Tibial nerve (tissue), 4 donors: Measurements from ENCODE around the gene CDH20. TPM values are rescaled to one million over a fixed set of nuclear protein-coding genes. Genes with fewer than 3 reads are reported as not detected.

ENCODE experiments used
- DNase-seq, 2 donors: peaks; one replicate each; pipeline ENCODE4 v3.0.0-alpha.2; 2019; ENCODE audit warnings: low spot score in 2 of 2
- H3K27ac ChIP-seq, 4 donors: fragments of 200-600 bp; sonication (generic) in 3 of 4; one replicate each; pipeline ENCODE4 v1.5.1; 2017 to 2019; ENCODE audit warnings: mild to moderate bottlenecking in 1 of 4
- H3K27me3 ChIP-seq, 2 donors: fragments of 200-600 bp; sonication (generic) in 1 of 2; one replicate each; pipeline versions ENCODE4 v1.5.1 to v1.6.0; 2017 to 2019
- H3K36me3 ChIP-seq, 3 donors: fragments of 200-600 bp; sonication (generic); one replicate each; pipeline ENCODE4 v1.5.1; 2018 to 2019
- H3K4me1 ChIP-seq, 4 donors: fragments of 200-600 bp; sonication (generic) in 3 of 4; one replicate each; pipeline ENCODE4 v1.5.1; 2017 to 2019
- H3K4me3 ChIP-seq, 4 donors: fragments of 200-600 bp; sonication (generic) in 3 of 4; one replicate each; pipeline ENCODE4 v1.5.1; 2017 to 2019; ENCODE audit warnings: mild to moderate bottlenecking in 1 of 4, moderate library complexity in 1 of 4
- H3K9me3 ChIP-seq, 4 donors: fragments of 200-600 bp; sonication (generic) in 3 of 4; one replicate each; pipeline ENCODE4 v1.5.1; 2017 to 2019
- CTCF ChIP-seq, 5 experiments: fragments of 200-600 bp in 3 of 5; fragments of 450-650 bp in 2 of 5; sonication (generic) in 3 of 5; IDR thresholded peaks; one replicate each; pipeline ENCODE4 v1.5.1; 2016 to 2019; ENCODE audit warnings: antibody characterized with exemption in 5 of 5, mild to moderate bottlenecking in 3 of 5, moderate library complexity in 2 of 5
- EP300 ChIP-seq, 2 donors: sonication (generic); formaldehyde crosslinking; IDR thresholded peaks; one replicate each; pipeline ENCODE4 v1.6.1; 2017; ENCODE audit warnings: antibody characterized with exemption in 2 of 2, mild to moderate bottlenecking in 1 of 2
- POLR2A ChIP-seq, 2 donors: fragments of 450-650 bp; IDR thresholded peaks; one replicate each; pipeline ENCODE4 v1.6.1; 2017; ENCODE audit warnings: antibody characterized with exemption in 2 of 2, mild to moderate bottlenecking in 2 of 2, moderate library complexity in 2 of 2
- WGBS, 2 donors: methylation state at CpG; one replicate each; pipeline ENCODE4 v1.1.5; 2018; 5-methylcytosine and 5-hydroxymethylcytosine counted together
- total RNA-seq, 4 donors: library from RNA; depleted of rRNA; stranded (reverse); fragments of >200 nt; gene quantifications; one replicate each; pipeline ENCODE4 v1.1.0, GENCODE V29; 2016

The CDH20 gene
- total RNA-seq, 4 donors from 2014 or later: 0.39 to 1.0 (median 0.90) TPM; not detected in 1

- WGBS, 2 donors: 78 to 82% methylated on average over 2 of the region's 2 CpGs
- DNase-seq: no peak
- H3K27ac ChIP-seq: no peak overlapping the region
Measured at GRCh38 chr18:61371111-61371510, 37.9 kb downstream of the CDH20 start.

DNA sequence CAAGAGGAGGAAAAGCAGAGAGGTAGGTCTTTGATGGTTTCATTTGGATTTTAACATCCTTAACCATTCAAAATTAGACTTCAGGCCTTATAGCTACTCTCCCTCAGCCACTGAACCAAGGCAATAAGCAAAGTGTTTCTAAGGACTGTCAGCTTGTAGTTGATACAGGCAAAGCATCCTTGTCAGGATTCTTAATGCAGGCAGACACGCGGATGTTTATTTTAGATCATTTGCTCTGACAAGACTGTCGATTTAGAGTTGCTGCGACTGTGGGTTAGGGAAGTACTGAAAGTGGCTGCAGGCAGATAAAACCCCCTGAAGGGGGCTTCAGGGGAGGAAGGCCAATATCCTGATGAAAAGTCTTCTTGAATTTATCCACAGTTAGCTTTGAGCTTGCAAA is 46.6 kb downstream of the CDH20 start:
- H3K4me1 ChIP-seq: no peaks in the 10 kb centered on the region
- H3K36me3 ChIP-seq: no peaks in the 10 kb centered on the region
- TF ChIP-seq CTCF (IDR thresholded peaks at IDR 0.05) (no peak), EP300 (IDR thresholded peaks at IDR 0.05) (no peak), POLR2A (IDR thresholded peaks at IDR 0.05) (no peak)
- DNase-seq: no peak
- H3K9me3 ChIP-seq: no peaks in the 10 kb centered on the region
- no peak overlapping the region for H3K4me3 ChIP-seq
- no peak overlapping the region for H3K27ac ChIP-seq
- 65 to 67% methylated on average over 4 of the region's 4 CpGs for WGBS, 2 donors
- H3K27me3 ChIP-seq: no peaks in the 10 kb centered on the region

More at GRCh38 chr18:61371111-61371510, 37.9 kb downstream of the CDH20 start:
- H3K36me3 ChIP-seq: no peaks in the 10 kb centered on the region
- TF ChIP-seq EP300 (IDR thresholded peaks at IDR 0.05) (no peak), POLR2A (IDR thresholded peaks at IDR 0.05) (no peak), CTCF (IDR thresholded peaks at IDR 0.05) (no peak)
- no peak overlapping the region for H3K4me3 ChIP-seq
- H3K9me3 ChIP-seq: no peaks in the 10 kb centered on the region
- H3K27me3 ChIP-seq: no peaks in the 10 kb centered on the region
- H3K4me1 ChIP-seq: no peaks in the 10 kb centered on the region

- 75 to 85% methylated on average over 2 of the region's 2 CpGs for WGBS, 2 donors
- no peak for DNase-seq
Measured at GRCh38 chr18:61388010-61388409, 54.8 kb downstream of the CDH20 start.

GRCh38 chr18:61394983-61395382 is 61.8 kb downstream of the CDH20 start:
- Histone ChIP-seq H3K27ac (no peak overlapping the region), H3K4me3 (no peak overlapping the region), H3K36me3 (no peaks in the 10 kb centered on the region), H3K4me1 (no peaks in the 10 kb centered on the region), H3K27me3 (no peaks in the 10 kb centered on the region), H3K9me3 (no peaks in the 10 kb centered on the region)
- no peak for DNase-seq
- TF ChIP-seq EP300 (IDR thresholded peaks at IDR 0.05) (no peak), CTCF (IDR thresholded peaks at IDR 0.05) (no peak), POLR2A (IDR thresholded peaks at IDR 0.05) (no peak)

More at GRCh38 chr18:61388010-61388409, 54.8 kb downstream of the CDH20 start:
- TF ChIP-seq CTCF (IDR thresholded peaks at IDR 0.05) (no peak), EP300 (IDR thresholded peaks at IDR 0.05) (no peak), POLR2A (IDR thresholded peaks at IDR 0.05) (no peak)
- H3K36me3 ChIP-seq: no peaks in the 10 kb centered on the region
- H3K27ac ChIP-seq: no peak overlapping the region
- H3K9me3 ChIP-seq: peaks cover 0 to 3% (median 0%) of the 10 kb centered on the region in 4 donors
- no peaks in the 10 kb centered on the region for H3K4me1 ChIP-seq
- no peak overlapping the region for H3K4me3 ChIP-seq
- H3K27me3 ChIP-seq: no peaks in the 10 kb centered on the region

DNA sequence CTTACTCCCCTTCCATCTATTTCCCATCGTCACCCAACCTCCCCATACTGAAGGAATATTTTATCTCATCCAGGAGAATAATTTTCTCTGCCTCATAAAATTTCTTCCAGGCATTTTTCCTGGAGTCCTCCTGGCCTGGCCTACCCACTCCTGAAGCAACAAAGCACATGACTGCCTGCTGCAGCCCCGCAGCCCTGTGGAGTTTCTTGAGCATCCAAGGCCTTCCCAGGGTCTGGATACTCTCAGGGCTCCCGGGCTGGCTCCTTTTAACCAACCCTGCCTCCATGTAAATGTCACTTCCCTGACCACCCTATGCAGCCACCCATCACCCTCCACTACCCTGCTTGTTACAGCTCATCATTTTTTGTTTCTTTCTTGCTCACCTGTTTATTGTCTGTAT is 64.0 kb downstream of the CDH20 start:
- no peaks in the 10 kb centered on the region for H3K9me3 ChIP-seq
- DNase-seq: no peak
- H3K27ac ChIP-seq: no peak overlapping the region
- 73 to 86% methylated on average over 3 of the region's 3 CpGs for WGBS, 2 donors
- no peak for TF ChIP-seq POLR2A (IDR thresholded peaks at IDR 0.05)
- TF ChIP-seq CTCF (IDR thresholded peaks at IDR 0.05): no peak
- no peak for TF ChIP-seq EP300 (IDR thresholded peaks at IDR 0.05)
- no peak overlapping the region for H3K4me3 ChIP-seq
- H3K27me3 ChIP-seq: no peaks in the 10 kb centered on the region
- no peaks in the 10 kb centered on the region for H3K36me3 ChIP-seq
- H3K4me1 ChIP-seq: no peaks in the 10 kb centered on the region
